Left forelimb (tissue), 1 donor: ENCODE data around the gene LRRC23.
"Not testable (repeated sequence)": the region's sequence is repeated elsewhere in the genome, so short reads cannot be mapped to it uniquely, and the experiment has no call there.

Experiments used
- DNase-seq: peaks from one replicate; pipeline ENCODE4 v3.0.0-alpha.2; 2018; ENCODE audit warnings: low spot score

LRRC23 gene, protein sequence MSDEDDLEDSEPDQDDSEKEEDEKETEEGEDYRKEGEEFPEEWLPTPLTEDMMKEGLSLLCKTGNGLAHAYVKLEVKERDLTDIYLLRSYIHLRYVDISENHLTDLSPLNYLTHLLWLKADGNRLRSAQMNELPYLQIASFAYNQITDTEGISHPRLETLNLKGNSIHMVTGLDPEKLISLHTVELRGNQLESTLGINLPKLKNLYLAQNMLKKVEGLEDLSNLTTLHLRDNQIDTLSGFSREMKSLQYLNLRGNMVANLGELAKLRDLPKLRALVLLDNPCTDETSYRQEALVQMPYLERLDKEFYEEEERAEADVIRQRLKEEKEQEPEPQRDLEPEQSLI

DNA sequence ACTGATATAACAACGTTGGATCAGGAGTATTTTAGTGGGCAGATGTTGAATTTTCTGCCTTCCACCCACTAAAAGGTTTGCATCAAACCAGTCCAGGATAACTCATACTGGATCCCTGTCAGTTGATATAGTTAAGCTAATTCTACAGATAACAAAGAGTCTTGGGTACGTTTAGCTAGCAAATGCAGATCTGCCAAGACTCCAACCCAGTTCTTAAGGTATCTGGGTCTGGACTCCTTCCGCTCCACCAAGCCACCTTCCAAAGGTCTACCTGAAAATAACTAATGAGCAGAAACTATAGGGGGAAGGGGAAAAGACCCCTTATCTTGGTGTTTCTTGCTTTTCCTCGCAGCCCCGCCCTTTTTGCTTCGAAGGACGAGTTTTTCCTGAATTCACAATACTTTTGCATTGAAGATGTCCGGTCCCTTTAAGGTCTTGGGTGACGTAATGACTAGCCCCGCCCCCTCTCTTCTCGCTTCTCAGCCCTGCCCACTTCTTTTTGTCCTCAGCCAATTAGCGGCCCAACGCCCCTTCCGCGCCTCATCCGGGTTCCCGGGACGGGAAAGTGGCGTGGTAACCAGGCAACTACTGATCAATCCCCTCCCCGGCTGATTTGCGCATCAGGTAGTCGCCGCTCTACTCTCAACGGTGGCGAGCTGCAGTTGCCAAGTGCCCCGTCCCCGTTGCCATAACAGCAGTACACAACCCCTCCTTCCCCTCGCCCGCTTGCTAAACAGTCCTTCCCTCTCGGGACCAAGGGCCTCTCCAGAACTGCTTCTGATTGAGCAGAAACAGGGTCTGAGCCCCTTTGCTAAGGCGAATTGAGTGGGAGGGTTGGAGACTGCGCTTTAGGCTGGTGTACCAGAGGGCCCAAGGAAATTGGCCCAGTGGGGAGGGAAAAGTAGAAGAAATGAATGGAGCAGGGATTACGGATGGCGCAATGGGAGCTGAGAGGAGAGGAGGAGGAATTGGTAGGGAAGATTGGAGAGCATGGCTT lies at the start of gene LRRC23:
TSS of gene LRRC23 (plus strand) at position 543 of the 997 bp plus-strand sequence. CDS start 812 bp downstream, outside the sequence.
- peak; percentile 96 for DNase-seq

DNA sequence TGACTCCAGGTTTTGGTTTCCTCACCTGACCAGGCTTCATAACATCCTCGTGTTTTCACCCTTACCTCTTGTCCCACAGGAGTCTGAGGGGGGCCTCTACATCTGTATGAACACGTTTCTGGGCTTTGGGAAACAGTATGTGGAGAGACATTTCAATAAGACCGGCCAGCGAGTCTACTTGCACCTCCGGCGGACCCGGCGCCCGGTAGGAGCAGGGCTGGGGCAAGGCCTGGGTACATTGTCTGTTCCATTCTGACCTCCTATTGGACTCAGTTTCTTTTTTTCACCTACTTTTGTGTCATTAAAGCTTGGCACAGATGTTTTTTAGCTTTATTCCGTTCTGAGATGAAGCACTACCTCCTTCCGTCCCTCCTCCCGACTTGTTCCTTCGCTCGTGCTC lies 49.3 kb upstream of the LRRC23 start:
- no peak for DNase-seq

DNA sequence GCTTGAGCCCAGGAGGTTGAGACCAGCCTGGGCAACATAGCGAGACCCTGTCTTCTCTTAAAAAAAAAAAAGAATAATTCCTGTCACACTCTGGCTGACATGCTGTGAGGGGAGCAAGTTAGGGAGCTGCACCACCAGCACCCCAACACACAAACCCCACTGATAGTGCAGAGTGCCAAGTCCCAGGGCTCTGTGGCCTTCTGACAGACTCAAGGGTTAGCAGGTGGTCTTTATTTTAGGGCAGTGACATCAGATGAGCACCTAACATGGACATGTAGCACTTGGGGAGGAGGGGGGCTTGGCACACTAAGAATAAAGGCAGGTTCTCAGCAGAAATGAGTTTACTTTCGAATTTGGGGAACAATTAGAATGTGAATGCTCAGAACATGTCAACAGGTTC lies 45.8 kb upstream of the LRRC23 start:
- no peak for DNase-seq

DNA sequence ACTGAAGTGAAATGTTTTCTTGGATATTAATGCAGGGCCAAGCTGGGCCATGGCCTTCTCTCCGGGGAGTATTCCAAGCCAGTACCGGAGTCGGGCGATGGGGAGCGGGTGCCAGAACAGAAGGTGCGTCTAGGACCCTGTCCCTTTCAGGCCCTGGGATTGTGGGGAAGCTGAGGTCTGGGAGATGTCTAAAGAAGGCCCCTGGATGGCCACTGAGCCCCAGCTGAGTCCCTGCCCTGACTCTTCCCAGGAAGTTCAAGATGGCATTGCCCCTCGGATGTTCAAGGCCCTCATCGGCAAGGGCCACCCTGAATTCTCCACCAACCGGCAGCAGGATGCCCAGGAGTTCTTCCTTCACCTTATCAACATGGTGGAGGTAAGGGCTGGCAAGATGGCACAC lies 44.5 kb upstream of the LRRC23 start:
- no peak for DNase-seq

DNA sequence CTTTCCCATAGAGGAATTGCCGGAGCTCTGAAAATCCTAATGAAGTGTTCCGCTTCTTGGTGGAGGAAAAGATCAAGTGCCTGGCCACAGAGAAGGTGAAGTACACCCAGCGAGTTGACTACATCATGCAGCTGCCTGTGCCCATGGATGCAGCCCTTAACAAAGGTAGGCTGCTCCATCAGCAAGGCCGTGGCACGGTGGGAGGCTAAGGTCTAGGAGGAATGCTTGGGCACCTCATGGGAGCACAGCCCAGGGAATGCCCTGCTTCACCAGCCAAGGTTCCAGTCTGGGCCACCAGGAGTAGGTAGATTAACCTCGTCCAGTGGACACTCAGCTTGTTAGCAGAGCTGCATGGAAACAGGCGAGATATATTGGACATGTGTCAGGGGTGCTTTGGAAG lies 43.7 kb upstream of the LRRC23 start:
- no peak for DNase-seq

DNA sequence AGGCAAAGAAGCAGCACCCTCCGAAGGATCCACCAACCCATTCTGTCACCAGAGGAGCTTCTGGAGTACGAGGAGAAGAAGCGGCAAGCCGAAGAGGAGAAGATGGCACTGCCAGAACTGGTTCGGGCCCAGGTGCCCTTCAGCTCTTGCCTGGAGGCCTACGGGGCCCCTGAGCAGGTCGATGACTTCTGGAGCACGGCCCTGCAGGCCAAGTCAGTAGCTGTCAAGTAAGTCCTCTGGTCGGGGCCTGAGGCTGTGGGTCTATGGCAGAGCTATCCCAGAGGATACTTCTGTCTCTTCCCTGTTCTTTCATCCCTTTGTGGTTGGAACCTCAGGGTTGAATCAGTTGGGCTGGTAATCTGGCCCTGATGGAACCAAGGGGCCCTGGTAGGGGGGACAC lies 43.2 kb upstream of the LRRC23 start:
- no peak for DNase-seq

DNA sequence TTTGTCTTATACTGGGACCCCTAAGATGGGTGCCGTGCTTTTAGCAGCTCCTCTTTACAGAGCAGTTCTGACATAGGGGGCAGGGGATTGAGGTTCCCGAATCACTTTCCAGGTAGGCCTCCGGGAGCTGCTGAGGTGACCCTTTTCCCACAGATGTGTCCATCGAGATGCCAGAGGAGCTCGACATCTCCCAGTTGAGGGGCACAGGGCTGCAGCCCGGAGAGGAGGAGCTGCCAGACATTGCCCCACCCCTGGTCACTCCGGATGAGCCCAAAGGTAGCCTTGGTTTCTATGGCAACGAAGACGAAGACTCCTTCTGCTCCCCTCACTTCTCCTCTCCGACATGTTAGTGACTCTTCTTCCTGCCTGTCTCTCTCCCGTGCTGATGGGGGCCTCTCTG lies 41.6 kb upstream of the LRRC23 start:
- no peak for DNase-seq

DNA sequence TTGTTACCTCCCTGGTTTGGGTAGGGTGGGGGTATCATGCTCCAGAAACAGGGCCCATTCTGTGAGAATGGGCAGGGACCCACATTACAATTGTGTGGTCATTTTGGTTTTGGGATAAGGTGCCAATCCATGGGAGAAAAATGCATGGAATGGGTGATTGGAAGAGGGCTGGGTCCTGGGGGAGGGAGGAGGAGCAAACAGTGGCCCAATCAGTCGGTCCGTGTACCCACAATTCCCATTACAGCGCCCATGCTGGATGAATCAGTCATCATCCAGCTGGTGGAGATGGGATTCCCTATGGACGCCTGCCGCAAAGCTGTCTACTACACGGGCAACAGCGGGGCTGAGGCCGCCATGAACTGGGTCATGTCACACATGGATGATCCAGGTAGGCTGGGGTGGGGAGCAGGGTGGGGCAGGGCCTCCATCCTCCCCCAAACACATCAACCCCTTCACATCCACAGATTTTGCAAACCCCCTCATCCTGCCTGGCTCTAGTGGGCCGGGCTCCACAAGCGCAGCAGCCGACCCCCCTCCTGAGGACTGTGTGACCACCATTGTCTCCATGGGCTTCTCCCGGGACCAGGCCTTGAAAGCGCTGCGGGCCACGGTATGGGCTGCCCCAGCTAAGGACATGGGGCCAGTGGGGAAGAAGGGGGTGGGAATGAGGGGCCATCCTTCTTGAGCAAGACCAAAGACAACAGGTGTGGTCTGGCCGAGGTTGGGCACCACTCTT lies 40.9 kb upstream of the LRRC23 start:
- no peak for DNase-seq

DNA sequence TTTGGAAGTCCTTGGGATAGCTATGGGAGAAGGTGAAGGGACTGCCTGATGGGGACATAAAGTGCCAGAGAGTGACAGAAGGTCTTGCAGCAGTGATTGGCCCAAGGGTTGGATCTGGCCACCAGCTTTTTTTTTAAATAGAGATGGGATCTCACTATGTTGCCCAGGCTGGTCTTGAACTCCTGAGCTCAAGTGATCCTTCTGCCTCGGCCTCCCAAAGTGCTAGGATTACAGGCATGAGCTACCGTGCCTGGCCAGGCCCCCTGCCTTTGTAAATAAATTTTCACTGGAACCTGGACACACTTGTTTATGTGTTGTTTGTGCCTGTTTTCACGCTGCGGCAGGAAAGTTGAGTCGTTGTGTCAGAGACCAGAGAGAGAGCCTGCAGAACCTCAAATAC lies 39.3 kb upstream of the LRRC23 start:
- not testable (repeated sequence) for DNase-seq

DNA sequence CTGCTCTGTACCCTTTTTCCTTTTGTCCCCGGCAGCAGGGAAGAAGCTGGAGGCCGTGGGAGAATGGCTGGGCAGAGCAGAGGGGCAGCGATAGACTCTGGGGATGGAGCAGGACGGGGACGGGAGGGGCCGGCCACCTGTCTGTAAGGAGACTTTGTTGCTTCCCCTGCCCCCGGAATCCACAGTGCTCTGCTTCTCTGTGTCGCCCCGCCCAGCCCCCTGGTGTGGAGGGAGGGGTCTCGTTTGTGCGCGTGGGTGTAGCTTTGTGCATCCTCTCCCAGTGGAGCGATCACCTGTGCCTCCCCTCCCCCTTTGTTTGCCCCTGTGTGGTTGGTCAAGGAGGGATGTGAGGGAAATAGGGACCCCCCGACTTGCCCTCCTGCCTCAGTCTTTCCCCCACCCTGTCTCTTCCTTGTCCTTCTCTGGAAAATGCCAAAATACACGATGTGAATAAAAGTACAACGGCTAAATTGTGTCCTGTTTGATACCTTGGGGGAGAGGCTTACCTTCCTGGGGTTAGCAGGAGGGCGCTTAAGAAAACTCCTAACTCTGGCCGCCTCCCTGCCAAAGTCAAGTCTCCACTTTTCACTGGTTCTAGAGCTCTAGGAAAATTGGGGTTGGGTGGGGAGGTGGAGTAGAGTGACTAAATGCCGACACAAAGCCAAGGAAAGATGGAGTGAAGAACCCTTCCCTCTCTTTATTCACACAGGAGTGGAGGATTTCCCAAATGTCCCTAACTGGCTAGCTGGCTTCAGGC lies 38.3 kb upstream of the LRRC23 start:
- no peak for DNase-seq

DNA sequence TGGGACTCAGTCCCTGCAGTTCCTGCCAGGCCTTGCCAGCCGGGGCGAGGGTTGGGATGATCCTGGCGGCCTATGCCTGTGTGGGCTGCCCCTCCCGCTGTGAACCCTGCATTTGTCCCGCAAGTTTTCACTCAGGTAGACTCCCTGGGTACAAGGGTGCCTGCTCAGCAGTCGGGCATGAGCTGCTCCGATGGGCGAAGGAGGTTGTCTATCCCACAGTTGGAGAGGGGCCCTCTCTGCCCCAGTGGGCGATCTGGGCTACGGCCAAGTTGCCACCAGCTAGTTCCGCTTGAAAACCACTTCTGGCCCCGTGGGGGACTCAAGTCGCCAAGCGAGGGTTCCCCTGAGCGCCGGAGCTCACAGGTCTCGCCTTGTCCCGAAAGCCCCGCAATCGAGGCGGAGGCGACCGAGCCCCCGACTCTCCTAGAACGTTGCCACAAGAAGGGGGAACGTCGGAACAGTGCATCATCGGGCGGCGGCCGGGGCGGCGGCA lies 37.7 kb upstream of the LRRC23 start:
- no peak for DNase-seq

DNA sequence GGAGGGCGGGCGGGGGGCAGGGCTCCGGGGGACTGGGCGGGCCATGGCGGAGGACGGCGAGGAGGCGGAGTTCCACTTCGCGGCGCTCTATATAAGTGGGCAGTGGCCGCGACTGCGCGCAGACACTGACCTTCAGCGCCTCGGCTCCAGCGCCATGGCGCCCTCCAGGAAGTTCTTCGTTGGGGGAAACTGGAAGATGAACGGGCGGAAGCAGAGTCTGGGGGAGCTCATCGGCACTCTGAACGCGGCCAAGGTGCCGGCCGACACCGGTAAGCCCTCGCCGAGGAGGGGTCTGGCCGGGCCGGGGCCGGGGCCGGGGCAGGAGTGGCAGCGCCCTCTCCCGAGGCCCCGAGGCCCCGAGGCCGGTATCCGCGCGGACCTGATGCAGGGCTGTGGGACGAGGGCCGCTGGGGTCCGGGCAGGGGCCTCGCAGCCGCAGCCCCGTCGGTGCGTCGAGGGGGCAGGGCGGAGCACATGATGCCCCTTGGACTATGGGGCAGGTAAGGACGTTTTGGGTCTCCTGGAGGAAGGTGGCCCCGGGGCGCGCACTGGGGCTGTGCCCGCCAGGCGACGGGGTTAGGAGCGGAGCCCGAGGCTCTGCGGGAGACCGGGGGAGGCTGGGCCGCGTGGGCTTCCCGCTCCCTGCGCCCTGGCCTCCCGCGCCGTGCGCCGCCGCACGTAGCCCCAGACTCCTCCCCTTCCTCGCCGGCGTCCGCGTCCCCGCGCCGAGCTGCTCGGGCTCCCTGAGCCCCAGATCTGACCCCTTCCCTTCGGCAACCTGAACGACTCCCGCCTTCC lies 37.0 kb upstream of the LRRC23 start, which contains the start of gene TPI1:
TSS of gene TPI1 (plus strand) at position 119 of the 798 bp plus-strand sequence. CDS start at position 155, 36 bp downstream.
- DNase-seq, result peak; percentile 91

DNA sequence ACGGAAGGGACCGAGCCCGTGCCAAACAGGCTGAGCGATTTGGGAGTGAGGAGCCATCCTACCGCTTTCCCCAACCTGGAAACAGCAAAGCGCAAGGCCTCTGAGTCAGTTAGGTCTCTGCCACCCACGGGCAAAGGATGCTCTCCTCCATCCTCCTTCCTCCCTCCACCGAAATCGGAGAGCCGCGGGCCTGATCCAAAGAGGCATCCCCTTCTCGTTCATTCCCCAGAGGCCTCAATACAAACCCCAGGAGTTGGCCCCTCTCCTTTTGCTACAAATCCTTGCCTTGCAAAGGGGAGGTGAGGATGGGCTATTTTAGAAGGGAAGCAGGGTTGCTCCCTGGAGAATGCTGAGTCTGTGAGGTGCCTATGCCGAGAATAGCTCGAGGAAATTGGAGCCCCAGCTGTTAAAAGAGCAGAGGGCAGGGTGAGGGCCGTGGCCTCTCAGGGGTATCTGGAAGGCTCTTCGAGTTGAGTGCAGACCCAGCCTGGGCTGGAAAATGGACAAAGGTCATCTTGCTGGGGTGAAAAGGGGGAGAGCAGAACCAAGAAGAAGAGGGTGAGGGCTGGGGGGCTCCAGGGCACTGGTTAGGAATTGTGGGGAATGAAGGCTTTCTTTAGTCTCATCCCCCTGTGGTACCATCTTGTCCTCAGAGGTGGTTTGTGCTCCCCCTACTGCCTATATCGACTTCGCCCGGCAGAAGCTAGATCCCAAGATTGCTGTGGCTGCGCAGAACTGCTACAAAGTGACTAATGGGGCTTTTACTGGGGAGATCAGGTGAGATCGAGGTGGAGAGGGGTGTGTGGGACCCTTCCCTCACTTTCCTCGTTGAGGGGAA lies 36.2 kb upstream of the LRRC23 start:
- no peak for DNase-seq

DNA sequence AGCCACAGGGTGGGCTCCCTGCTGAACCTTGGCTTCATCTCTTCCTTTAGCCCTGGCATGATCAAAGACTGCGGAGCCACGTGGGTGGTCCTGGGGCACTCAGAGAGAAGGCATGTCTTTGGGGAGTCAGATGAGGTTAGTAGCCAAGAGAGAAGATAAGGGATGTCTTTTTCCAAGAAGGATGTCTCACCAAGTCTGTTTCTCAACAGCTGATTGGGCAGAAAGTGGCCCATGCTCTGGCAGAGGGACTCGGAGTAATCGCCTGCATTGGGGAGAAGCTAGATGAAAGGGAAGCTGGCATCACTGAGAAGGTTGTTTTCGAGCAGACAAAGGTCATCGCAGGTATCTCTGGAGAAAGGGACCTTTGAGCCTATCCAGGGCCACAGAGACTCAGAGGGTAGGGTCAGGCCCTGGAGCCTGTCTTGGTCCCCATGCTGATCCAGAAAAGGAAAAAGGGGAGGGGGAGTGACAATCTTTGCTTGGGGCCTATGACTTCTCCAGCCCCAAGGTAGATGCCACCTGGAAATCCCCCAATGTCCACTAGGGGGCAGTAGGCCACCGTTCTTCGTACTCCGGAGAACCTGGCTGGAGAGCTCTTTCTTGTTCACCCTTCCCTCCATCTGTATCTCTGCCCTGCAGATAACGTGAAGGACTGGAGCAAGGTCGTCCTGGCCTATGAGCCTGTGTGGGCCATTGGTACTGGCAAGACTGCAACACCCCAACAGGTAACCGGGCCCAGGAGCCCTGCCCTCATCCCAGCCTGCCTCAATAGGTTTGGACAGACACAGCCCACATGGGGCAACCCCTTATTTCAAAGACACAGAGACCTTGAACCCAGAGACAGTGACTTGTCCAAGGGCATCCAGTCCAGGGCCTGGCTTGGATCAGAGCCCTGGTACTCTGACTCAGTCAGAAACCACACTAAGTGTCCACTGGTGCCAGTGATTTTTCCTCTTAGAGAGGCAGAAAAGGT lies 35.3 kb upstream of the LRRC23 start:
- DNase-seq, result peak; percentile 81

DNA sequence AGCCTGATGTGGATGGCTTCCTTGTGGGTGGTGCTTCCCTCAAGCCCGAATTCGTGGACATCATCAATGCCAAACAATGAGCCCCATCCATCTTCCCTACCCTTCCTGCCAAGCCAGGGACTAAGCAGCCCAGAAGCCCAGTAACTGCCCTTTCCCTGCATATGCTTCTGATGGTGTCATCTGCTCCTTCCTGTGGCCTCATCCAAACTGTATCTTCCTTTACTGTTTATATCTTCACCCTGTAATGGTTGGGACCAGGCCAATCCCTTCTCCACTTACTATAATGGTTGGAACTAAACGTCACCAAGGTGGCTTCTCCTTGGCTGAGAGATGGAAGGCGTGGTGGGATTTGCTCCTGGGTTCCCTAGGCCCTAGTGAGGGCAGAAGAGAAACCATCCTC lies 34.3 kb upstream of the LRRC23 start:
- not testable (repeated sequence) for DNase-seq

DNA sequence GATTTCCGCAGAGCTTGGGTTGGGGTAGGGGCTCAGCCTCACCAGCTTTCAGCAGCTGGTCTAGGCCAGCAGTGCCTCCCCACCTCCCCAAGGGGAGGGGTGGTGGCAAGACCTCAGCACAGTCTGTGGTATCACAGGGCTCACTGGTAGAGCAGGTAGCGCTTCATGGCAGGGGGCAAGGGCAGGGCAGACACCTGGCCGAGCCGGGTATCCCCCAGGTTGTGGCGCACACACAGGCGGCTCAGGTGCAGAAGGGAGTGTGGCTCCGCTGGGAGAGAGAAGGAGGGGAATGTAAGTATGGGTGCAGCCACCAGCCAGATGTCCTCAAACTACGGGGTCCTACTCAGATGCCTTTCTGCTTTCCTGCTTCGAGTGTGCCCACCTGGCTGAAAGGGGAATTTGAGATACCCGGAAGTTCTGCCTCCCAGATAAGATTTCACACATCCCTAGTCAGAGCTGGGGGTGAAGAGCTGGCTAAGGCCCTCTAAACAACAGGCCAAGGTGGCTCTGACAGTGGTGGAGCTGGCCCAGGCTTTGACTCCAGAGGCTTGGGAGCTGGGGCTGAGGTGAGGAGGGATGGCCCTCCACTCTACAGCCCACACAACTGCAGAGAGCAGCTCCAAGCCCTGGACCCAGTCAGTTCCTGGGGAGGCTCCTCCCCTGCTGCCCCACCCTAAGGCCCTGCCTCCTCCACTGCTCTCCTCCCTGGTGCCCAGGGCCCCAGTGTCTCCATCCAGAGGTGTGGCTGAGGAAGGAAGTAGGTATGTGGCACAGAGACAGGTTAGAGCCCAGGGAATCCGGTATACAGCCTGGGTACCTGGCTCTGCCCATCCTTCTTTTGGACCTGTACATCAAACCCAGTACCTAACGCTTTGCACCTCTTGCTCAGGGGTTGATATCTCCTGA lies 33.3 kb upstream of the LRRC23 start:
- no peak for DNase-seq
